Liver (tissue), 9 donors: ENCODE results near the gene MID1. TPM values are rescaled to one million over a fixed set of nuclear protein-coding genes. Genes with fewer than 3 reads are reported as not detected.

Experiments
- DNase-seq: peaks from one replicate; pipeline ENCODE4 v3.0.0-alpha.2; 2017; ENCODE audit warnings: low spot score
- H3K27ac ChIP-seq, 2 donors: one replicate each; pipeline ENCODE4 v1.7.0; 2013; ENCODE audit warnings: inconsistent platforms in 2 of 2, low read length in 2 of 2, control low read depth in 1 of 2, low read depth in 1 of 2, mild to moderate bottlenecking in 1 of 2
- H3K27me3 ChIP-seq, 4 donors: one replicate each; pipeline versions ENCODE4 v1.6.1 to v1.7.0; 2013; ENCODE audit warnings: low read length in 3 of 4, inconsistent platforms in 1 of 4, mild to moderate bottlenecking in 1 of 4, moderate library complexity in 1 of 4; ENCODE audit not compliant: control insufficient read depth in 4 of 4, insufficient read depth in 4 of 4
- H3K36me3 ChIP-seq, 4 donors: one replicate each; pipeline versions ENCODE4 v1.6.1 to v1.7.0; 2013; ENCODE audit warnings: low read length in 3 of 4, mild to moderate bottlenecking in 3 of 4, low read depth in 1 of 4, moderate library complexity in 1 of 4; ENCODE audit not compliant: control insufficient read depth in 4 of 4, insufficient read depth in 3 of 4
- H3K4me1 ChIP-seq, 4 donors: one replicate each; pipeline versions ENCODE4 v1.6.1 to v1.7.0; 2013; ENCODE audit warnings: low read length in 3 of 4, mild to moderate bottlenecking in 3 of 4, moderate library complexity in 1 of 4; ENCODE audit not compliant: control insufficient read depth in 4 of 4, insufficient read depth in 4 of 4
- H3K4me3 ChIP-seq, 3 donors: one replicate each; pipeline versions ENCODE4 v1.6.1 to v1.7.0; 2013; ENCODE audit warnings: low read length in 3 of 3, control low read depth in 1 of 3, low read depth in 1 of 3, mild to moderate bottlenecking in 1 of 3
- H3K9ac ChIP-seq, 2 donors: one replicate each; pipeline ENCODE4 v1.7.0; 2013; ENCODE audit warnings: low read length in 2 of 2, mild to moderate bottlenecking in 2 of 2, moderate library complexity in 2 of 2, control low read depth in 1 of 2, low read depth in 1 of 2
- H3K9me3 ChIP-seq, 4 donors: one replicate each; pipeline versions ENCODE4 v1.6.1 to v1.7.0; 2013; ENCODE audit warnings: low read length in 3 of 4; ENCODE audit not compliant: control insufficient read depth in 4 of 4
- EGR1 ChIP-seq, 2 donors: IDR thresholded peaks; 2 replicates each; pipeline ENCODE4 v1.6.1; 2016 to 2018; ENCODE audit warnings: antibody characterized with exemption in 2 of 2, low read depth in 2 of 2
- FOXA1 ChIP-seq: IDR thresholded peaks from 2 replicates; pipeline ENCODE4 v1.6.1; 2016; ENCODE audit warnings: antibody characterized with exemption
- FOXA2 ChIP-seq: IDR thresholded peaks from 2 replicates; pipeline ENCODE4 v1.6.1; 2016; ENCODE audit warnings: antibody characterized with exemption
- GABPA ChIP-seq, 2 donors: IDR thresholded peaks in 1 of 2; conservative IDR thresholded peaks in 1 of 2; 2 replicates each; pipeline ENCODE4 v1.6.1; 2016; ENCODE audit warnings: antibody characterized with exemption in 2 of 2, mild to moderate bottlenecking in 1 of 2, moderate library complexity in 1 of 2
- HNF4A ChIP-seq, 2 donors: conservative IDR thresholded peaks; 2 replicates each; pipeline ENCODE4 v1.6.1; 2016; ENCODE audit warnings: antibody characterized with exemption in 2 of 2, mild to moderate bottlenecking in 2 of 2
- HNF4G ChIP-seq: IDR thresholded peaks from 2 replicates; pipeline ENCODE4 v1.6.1; 2016; ENCODE audit warnings: antibody characterized with exemption
- JUND ChIP-seq, 2 donors: IDR thresholded peaks; 2 replicates each; pipeline ENCODE4 v1.6.1; 2016; ENCODE audit warnings: antibody characterized with exemption in 2 of 2
- NR2F2 ChIP-seq: IDR thresholded peaks from 2 replicates; pipeline ENCODE4 v1.6.1; 2016; ENCODE audit warnings: antibody characterized with exemption
- RAD21 ChIP-seq, 2 donors: IDR thresholded peaks; 2 replicates each; pipeline ENCODE4 v1.6.1; 2016; ENCODE audit warnings: antibody characterized with exemption in 2 of 2, mild to moderate bottlenecking in 2 of 2
- RXRA ChIP-seq, 2 donors: IDR thresholded peaks; 2 replicates each; pipeline ENCODE4 v1.6.1; 2017 to 2018; ENCODE audit warnings: antibody characterized with exemption in 2 of 2, mild to moderate bottlenecking in 1 of 2
- SP1 ChIP-seq: IDR thresholded peaks from 2 replicates; pipeline ENCODE4 v1.6.1; 2018; ENCODE audit warnings: antibody characterized with exemption, mild to moderate bottlenecking
- TAF1 ChIP-seq: conservative IDR thresholded peaks from 2 replicates; pipeline ENCODE4 v1.6.1; 2016; ENCODE audit warnings: antibody characterized with exemption, mild to moderate bottlenecking
- YY1 ChIP-seq: IDR thresholded peaks from 2 replicates; pipeline ENCODE4 v1.6.1; 2016; ENCODE audit warnings: antibody characterized with exemption, mild to moderate bottlenecking
- WGBS: extraction: QIAGEN DNeasy Blood & Tissue Kit; methylation state at CpG from one replicate; pipeline ENCODE4 v1.1.7; 2013; 5-methylcytosine and 5-hydroxymethylcytosine counted together
- polyA plus RNA-seq, 2 donors: library from polyadenylated mRNA; stranded (reverse) in 1 of 2; unstranded in 1 of 2; fragments of 200-250 nt in 1 of 2; fragments of >200 nt in 1 of 2; fragmentation: Nextera tagmentation in 1 of 2; extraction: Ambion mirVana in 1 of 2; gene quantifications; one replicate each; pipeline versions ENCODE4 v1.2.1 to v1.2.3, GENCODE V29; 2013 to 2015
- total RNA-seq, 2 donors: library from RNA; depleted of rRNA; stranded (reverse); fragments of >200 nt; gene quantifications; one replicate each; pipeline ENCODE4 v1.2.3, GENCODE V29; 2014
- TF ChIP-seq, protein P1 (sequence below): IDR thresholded peaks from 2 replicates; pipeline ENCODE4 v1.6.1; 2016; ENCODE audit warnings: antibody characterized with exemption
- TF ChIP-seq, protein P2 (sequence below): IDR thresholded peaks from 2 replicates; pipeline ENCODE4 v1.6.1; 2016; ENCODE audit warnings: antibody characterized with exemption
- TF ChIP-seq, protein P3 (sequence below): IDR thresholded peaks from 2 replicates; pipeline ENCODE4 v1.6.1; 2016; ENCODE audit warnings: antibody characterized with exemption, mild to moderate bottlenecking
- TF ChIP-seq, protein P4 (sequence below): IDR thresholded peaks from 2 replicates; pipeline ENCODE4 v1.6.1; 2016; ENCODE audit warnings: antibody characterized with exemption
- TF ChIP-seq, protein P5 (sequence below): fragments of 150-350 bp; IDR thresholded peaks from 2 replicates; pipeline ENCODE4 v1.5.1; 2017; ENCODE audit warnings: improper control_type of control experiment, low read depth, low read length; ENCODE audit not compliant: missing input control
- donor health status: healthy.
- donor health status: healthy.
- donor health status: healthy.
- donor health status: healthy.
- donor health status: healthy.

MID1 gene
- total and polyA plus RNA-seq, 4 donors, result 1.8 to 7.9 (median 4.2) TPM

DNA sequence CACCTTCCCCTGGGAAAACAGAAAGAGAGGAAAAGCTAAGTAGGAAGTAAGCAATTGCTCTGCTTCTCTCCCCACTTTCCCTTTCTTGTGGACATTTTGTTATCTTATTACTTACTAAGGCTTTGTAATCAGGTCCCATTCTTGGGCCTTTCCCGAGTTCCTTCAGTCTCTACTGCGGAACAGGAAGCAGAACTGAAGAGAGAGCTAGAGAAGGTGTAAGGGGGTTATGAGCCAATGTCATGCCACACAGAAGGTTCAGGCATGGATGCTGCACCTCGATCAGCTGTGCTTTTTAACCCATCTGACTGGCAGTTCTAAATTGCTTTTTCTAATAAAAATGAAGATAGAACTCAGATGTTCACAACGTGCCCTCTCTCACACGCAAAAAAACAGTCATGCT, 83.6 kb downstream of the MID1 start (continued):
- TF ChIP-seq, protein P1, sequence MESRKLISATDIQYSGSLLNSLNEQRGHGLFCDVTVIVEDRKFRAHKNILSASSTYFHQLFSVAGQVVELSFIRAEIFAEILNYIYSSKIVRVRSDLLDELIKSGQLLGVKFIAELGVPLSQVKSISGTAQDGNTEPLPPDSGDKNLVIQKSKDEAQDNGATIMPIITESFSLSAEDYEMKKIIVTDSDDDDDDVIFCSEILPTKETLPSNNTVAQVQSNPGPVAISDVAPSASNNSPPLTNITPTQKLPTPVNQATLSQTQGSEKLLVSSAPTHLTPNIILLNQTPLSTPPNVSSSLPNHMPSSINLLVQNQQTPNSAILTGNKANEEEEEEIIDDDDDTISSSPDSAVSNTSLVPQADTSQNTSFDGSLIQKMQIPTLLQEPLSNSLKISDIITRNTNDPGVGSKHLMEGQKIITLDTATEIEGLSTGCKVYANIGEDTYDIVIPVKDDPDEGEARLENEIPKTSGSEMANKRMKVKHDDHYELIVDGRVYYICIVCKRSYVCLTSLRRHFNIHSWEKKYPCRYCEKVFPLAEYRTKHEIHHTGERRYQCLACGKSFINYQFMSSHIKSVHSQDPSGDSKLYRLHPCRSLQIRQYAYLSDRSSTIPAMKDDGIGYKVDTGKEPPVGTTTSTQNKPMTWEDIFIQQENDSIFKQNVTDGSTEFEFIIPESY, result no peak
- no peak for TF ChIP-seq RAD21 (IDR thresholded peaks at IDR 0.05)

DNA sequence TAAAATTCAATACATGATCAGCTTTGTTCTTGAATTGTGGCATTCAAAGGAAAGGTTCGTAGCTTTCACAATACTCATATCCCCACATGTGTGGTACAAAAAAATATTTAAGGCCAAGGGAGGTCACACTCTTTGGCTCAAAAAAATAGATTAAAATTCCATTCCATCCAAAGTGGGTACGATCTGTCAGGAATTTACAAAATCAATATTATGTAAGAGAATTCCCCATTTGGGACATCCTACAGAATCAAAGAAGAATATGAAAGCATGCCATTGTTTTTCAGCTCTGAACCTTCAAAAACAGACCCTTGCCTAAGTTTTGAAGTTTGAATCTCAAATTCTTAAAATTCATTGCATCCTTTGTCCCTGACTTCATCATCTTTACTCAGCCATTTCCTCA, 85.8 kb downstream of the MID1 start:
- TF ChIP-seq, protein P2, sequence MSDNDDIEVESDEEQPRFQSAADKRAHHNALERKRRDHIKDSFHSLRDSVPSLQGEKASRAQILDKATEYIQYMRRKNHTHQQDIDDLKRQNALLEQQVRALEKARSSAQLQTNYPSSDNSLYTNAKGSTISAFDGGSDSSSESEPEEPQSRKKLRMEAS, result no peak
- TF ChIP-seq YY1, result no peak
- no peak for TF ChIP-seq TAF1
- TF ChIP-seq, protein P3, sequence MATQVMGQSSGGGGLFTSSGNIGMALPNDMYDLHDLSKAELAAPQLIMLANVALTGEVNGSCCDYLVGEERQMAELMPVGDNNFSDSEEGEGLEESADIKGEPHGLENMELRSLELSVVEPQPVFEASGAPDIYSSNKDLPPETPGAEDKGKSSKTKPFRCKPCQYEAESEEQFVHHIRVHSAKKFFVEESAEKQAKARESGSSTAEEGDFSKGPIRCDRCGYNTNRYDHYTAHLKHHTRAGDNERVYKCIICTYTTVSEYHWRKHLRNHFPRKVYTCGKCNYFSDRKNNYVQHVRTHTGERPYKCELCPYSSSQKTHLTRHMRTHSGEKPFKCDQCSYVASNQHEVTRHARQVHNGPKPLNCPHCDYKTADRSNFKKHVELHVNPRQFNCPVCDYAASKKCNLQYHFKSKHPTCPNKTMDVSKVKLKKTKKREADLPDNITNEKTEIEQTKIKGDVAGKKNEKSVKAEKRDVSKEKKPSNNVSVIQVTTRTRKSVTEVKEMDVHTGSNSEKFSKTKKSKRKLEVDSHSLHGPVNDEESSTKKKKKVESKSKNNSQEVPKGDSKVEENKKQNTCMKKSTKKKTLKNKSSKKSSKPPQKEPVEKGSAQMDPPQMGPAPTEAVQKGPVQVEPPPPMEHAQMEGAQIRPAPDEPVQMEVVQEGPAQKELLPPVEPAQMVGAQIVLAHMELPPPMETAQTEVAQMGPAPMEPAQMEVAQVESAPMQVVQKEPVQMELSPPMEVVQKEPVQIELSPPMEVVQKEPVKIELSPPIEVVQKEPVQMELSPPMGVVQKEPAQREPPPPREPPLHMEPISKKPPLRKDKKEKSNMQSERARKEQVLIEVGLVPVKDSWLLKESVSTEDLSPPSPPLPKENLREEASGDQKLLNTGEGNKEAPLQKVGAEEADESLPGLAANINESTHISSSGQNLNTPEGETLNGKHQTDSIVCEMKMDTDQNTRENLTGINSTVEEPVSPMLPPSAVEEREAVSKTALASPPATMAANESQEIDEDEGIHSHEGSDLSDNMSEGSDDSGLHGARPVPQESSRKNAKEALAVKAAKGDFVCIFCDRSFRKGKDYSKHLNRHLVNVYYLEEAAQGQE, result no peak
- TF ChIP-seq, protein P4, sequence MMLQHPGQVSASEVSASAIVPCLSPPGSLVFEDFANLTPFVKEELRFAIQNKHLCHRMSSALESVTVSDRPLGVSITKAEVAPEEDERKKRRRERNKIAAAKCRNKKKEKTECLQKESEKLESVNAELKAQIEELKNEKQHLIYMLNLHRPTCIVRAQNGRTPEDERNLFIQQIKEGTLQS, result no peak
- no peak for TF ChIP-seq JUND (IDR thresholded peaks at IDR 0.05)
- TF ChIP-seq, protein P5, sequence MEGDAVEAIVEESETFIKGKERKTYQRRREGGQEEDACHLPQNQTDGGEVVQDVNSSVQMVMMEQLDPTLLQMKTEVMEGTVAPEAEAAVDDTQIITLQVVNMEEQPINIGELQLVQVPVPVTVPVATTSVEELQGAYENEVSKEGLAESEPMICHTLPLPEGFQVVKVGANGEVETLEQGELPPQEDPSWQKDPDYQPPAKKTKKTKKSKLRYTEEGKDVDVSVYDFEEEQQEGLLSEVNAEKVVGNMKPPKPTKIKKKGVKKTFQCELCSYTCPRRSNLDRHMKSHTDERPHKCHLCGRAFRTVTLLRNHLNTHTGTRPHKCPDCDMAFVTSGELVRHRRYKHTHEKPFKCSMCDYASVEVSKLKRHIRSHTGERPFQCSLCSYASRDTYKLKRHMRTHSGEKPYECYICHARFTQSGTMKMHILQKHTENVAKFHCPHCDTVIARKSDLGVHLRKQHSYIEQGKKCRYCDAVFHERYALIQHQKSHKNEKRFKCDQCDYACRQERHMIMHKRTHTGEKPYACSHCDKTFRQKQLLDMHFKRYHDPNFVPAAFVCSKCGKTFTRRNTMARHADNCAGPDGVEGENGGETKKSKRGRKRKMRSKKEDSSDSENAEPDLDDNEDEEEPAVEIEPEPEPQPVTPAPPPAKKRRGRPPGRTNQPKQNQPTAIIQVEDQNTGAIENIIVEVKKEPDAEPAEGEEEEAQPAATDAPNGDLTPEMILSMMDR, result no peak
- TF ChIP-seq HNF4A (conservative IDR thresholded peaks at IDR 0.05), result no peak
- TF ChIP-seq RXRA (IDR thresholded peaks at IDR 0.05), result no peak
- no peak for TF ChIP-seq NR2F2
- TF ChIP-seq FOXA2, result no peak
- TF ChIP-seq, protein P1, result no peak
- no peak for TF ChIP-seq RAD21 (IDR thresholded peaks at IDR 0.05)
- TF ChIP-seq GABPA (IDR thresholded peaks at IDR 0.05 in 1 of 2, conservative IDR thresholded peaks at IDR 0.05 in 1 of 2), result no peak
- no peak for TF ChIP-seq EGR1 (IDR thresholded peaks at IDR 0.05; ENCODE audit: low read depth in 2 of 2)
- TF ChIP-seq SP1, result no peak
- TF ChIP-seq FOXA1, result no peak
- no peak for TF ChIP-seq HNF4G
- Histone ChIP-seq H3K9me3 (no peaks in the 10 kb centered on the region), H3K9ac (no peak overlapping the region), H3K27me3 (no peaks in the 10 kb centered on the region), H3K27ac (no peak overlapping the region), H3K4me1 (peaks cover 3 to 7% (median 5%) of the 10 kb centered on the region in 4 donors), H3K4me3 (no peak overlapping the region), H3K36me3 (no peaks in the 10 kb centered on the region)
- DNase-seq, result no peak
- 85% methylated on average over 2 of the region's 2 CpGs for WGBS
